Neural progenitor cell (in vitro differentiated cells): ENCODE measurements around the gene C1orf185.

ENCODE experiments used
- CTCF ChIP-seq: fragments of 200-600 bp; sonication (generic); IDR thresholded peaks from 2 replicates; pipeline ENCODE4 v1.5.1; 2017; ENCODE audit warnings: antibody characterized with exemption, mild to moderate bottlenecking
- EZH2 ChIP-seq: fragments of 200-600 bp; sonication (generic); IDR thresholded peaks from 2 replicates; pipeline ENCODE4 v1.6.1; 2017; ENCODE audit warnings: antibody characterized with exemption, mild to moderate bottlenecking, moderate library complexity

DNA sequence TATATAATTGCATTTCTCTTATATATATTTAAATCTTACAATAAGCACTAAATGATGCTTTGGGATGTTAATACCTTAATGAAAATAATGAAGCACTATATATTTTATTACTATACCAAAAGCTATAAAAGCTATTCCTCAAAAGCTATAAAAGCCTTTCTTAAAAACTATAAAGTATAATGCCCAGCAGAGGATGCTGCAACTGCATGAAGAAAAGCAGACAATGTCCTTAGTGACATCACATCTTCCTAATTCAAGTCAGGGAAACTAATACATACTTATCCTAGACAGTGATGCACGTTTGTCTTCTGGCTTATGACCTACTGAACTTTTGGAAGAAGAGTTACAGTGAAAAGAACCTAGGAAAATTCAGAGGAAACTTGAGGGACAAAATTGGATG is 13.6 kb upstream of the C1orf185 start:
- no peak for TF ChIP-seq EZH2
- no peak for TF ChIP-seq CTCF
